GM12878 (cell line): ENCODE measurements around the gene ARHGEF10L.

ENCODE experiments used
- EZH2 ChIP-seq: IDR thresholded peaks from 2 replicates; pipeline ENCODE4 v1.6.1; 2012; ENCODE audit warnings: low read depth, mild to moderate bottlenecking, control low read depth, inconsistent platforms, low read length, borderline replicate concordance; ENCODE audit not compliant: control insufficient read depth
- NRF1 ChIP-seq: conservative IDR thresholded peaks from 2 replicates; pipeline ENCODE4 v1.6.1; 2011; ENCODE audit warnings: mild to moderate bottlenecking, low read depth, low read length, improper control_type of control experiment
- POLR2AphosphoS5 ChIP-seq: IDR thresholded peaks from 2 replicates; pipeline ENCODE4 v1.6.1; 2011; ENCODE audit warnings: mild to moderate bottlenecking, low read length, inconsistent platforms
- RAD21 ChIP-seq: IDR thresholded peaks from 2 replicates; pipeline ENCODE4 v1.6.1; 2011; ENCODE audit warnings: mild to moderate bottlenecking, low read depth, low read length, moderate library complexity; ENCODE audit not compliant: insufficient read depth
- SMC3 ChIP-seq: IDR thresholded peaks from 2 replicates; pipeline ENCODE4 v1.6.1; 2011; ENCODE audit warnings: low read length, improper control_type of control experiment, borderline replicate concordance
- TF ChIP-seq, protein P1 (sequence below): fragments of 450-650 bp; IDR thresholded peaks from 2 replicates; pipeline ENCODE4 v1.6.1; 2017; ENCODE audit warnings: mild to moderate bottlenecking
- TF ChIP-seq, protein P2 (sequence below): IDR thresholded peaks from 2 replicates; pipeline ENCODE4 v1.6.1; 2011; ENCODE audit warnings: low read depth, mild to moderate bottlenecking, low read length, moderate library complexity, borderline replicate concordance; ENCODE audit errors: extremely low read depth
- TF ChIP-seq, protein P3 (sequence below): IDR thresholded peaks from 2 replicates; pipeline ENCODE4 v1.6.1; 2011; ENCODE audit warnings: low read depth, low read length, improper control_type of control experiment, borderline replicate concordance
- TF ChIP-seq, protein P4 (sequence below): IDR thresholded peaks from 2 replicates; pipeline ENCODE4 v1.6.1; 2012; ENCODE audit warnings: low read depth, low read length, improper control_type of control experiment
- TF ChIP-seq, protein P5 (sequence below), 3 experiments: IDR thresholded peaks in 2 of 3; conservative IDR thresholded peaks in 1 of 3; 2 replicates each; pipeline ENCODE4 v1.5.1; 2011; ENCODE audit warnings: low read depth in 3 of 3, low read length in 3 of 3, mild to moderate bottlenecking in 3 of 3, control low read depth in 2 of 3, moderate library complexity in 2 of 3, inconsistent platforms in 1 of 3, mixed read lengths in 1 of 3; ENCODE audit not compliant: control insufficient read depth in 2 of 3, insufficient read depth in 1 of 3; ENCODE audit errors: extremely low read depth in 1 of 3

DNA sequence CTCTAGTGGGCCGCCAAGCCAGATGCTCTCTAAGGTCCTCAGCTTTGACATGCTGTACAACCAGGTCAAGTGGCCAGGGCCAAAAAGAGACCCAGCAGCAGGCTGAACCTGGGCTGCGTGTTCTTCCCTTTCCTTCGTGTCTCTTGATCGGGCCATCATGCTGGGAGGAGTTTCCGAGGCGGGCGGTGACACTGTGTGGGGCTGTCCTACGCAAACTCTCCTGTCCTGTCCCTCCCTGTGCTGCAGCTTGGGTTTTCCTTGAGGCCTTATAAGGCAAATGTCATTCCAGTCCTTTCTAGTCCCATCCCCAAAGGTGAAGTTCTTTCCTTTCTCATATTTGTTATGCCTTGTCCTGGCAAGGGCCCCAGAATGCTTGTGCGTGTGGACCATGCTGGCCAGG, 56.7 kb downstream of the ARHGEF10L start:
- TF ChIP-seq RAD21 (no peak), NRF1 (no peak), EZH2 (no peak), POLR2AphosphoS5 (no peak), SMC3 (no peak)
- TF ChIP-seq, protein P1, sequence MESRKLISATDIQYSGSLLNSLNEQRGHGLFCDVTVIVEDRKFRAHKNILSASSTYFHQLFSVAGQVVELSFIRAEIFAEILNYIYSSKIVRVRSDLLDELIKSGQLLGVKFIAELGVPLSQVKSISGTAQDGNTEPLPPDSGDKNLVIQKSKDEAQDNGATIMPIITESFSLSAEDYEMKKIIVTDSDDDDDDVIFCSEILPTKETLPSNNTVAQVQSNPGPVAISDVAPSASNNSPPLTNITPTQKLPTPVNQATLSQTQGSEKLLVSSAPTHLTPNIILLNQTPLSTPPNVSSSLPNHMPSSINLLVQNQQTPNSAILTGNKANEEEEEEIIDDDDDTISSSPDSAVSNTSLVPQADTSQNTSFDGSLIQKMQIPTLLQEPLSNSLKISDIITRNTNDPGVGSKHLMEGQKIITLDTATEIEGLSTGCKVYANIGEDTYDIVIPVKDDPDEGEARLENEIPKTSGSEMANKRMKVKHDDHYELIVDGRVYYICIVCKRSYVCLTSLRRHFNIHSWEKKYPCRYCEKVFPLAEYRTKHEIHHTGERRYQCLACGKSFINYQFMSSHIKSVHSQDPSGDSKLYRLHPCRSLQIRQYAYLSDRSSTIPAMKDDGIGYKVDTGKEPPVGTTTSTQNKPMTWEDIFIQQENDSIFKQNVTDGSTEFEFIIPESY, result no peak
- TF ChIP-seq, protein P2, sequence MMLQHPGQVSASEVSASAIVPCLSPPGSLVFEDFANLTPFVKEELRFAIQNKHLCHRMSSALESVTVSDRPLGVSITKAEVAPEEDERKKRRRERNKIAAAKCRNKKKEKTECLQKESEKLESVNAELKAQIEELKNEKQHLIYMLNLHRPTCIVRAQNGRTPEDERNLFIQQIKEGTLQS, result no peak
- TF ChIP-seq, protein P3, sequence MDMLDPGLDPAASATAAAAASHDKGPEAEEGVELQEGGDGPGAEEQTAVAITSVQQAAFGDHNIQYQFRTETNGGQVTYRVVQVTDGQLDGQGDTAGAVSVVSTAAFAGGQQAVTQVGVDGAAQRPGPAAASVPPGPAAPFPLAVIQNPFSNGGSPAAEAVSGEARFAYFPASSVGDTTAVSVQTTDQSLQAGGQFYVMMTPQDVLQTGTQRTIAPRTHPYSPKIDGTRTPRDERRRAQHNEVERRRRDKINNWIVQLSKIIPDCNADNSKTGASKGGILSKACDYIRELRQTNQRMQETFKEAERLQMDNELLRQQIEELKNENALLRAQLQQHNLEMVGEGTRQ, result no peak
- TF ChIP-seq, protein P4, sequence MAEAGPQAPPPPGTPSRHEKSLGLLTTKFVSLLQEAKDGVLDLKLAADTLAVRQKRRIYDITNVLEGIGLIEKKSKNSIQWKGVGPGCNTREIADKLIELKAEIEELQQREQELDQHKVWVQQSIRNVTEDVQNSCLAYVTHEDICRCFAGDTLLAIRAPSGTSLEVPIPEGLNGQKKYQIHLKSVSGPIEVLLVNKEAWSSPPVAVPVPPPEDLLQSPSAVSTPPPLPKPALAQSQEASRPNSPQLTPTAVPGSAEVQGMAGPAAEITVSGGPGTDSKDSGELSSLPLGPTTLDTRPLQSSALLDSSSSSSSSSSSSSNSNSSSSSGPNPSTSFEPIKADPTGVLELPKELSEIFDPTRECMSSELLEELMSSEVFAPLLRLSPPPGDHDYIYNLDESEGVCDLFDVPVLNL, result no peak
- TF ChIP-seq, protein P5, sequence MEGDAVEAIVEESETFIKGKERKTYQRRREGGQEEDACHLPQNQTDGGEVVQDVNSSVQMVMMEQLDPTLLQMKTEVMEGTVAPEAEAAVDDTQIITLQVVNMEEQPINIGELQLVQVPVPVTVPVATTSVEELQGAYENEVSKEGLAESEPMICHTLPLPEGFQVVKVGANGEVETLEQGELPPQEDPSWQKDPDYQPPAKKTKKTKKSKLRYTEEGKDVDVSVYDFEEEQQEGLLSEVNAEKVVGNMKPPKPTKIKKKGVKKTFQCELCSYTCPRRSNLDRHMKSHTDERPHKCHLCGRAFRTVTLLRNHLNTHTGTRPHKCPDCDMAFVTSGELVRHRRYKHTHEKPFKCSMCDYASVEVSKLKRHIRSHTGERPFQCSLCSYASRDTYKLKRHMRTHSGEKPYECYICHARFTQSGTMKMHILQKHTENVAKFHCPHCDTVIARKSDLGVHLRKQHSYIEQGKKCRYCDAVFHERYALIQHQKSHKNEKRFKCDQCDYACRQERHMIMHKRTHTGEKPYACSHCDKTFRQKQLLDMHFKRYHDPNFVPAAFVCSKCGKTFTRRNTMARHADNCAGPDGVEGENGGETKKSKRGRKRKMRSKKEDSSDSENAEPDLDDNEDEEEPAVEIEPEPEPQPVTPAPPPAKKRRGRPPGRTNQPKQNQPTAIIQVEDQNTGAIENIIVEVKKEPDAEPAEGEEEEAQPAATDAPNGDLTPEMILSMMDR (IDR thresholded peaks at IDR 0.05 in 2 of 3, conservative IDR thresholded peaks at IDR 0.05 in 1 of 3; ENCODE audit: control insufficient read depth in 2 of 3, extremely low read depth in 1 of 3, insufficient read depth in 1 of 3, low read depth in 3 of 3, low read length in 3 of 3), result no peak
